ENCODE measurements around the gene CPXM2. TPM values are rescaled to one million over a fixed set of nuclear protein-coding genes. Genes with fewer than 3 reads are reported as not detected.
"Not testable (repeated sequence)": the region's sequence is repeated elsewhere in the genome, so short reads cannot be mapped to it uniquely, and the experiment has no call there.

Gene CPXM2
- total RNA-seq, 1 donor from 2014 or later: 0.33 TPM

DNA sequence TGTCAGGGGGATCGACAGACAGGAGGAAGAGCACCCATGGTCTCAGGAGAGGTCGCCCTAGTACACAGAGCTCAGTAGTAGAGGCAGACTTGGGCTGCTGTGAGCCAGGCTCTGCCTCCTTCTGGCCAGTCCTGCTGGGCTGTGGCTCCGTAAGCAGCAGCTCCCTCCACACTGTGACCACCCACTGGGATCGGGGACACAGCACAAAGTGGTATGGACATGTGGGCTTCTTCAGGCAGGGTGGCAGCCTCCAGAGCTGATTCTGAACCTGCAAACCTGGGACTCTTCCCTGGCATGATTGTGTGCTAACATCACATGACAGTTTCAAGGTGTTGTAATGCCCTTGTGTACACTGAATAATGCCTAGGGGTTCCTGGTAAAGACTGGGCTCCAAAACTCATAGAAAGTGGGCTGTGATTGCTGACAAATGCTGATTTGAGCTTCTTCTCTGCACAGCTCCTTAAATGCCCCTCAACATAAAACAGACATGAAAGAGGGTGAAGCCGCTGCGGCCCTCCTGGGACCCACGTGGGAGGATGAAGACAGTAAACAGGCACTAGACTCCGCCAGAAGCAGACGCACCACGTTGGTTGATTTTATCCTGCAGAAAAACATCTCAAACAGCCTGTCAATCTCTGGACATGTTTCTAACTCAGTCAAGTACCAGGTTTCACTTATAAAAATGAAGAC lies 148.7 kb downstream of the CPXM2 start:
- DNase-seq (ENCODE audit: low spot score): no peak
- no peaks in the 10 kb centered on the region for H3K36me3 Mint-ChIP-seq (ENCODE audit: low read depth, unreplicated experiment)
- no peak overlapping the region for H3K4me3 Mint-ChIP-seq (ENCODE audit: unreplicated experiment)
- H3K4me1 Mint-ChIP-seq (ENCODE audit: unreplicated experiment): no peaks in the 10 kb centered on the region
- H3K27me3 Mint-ChIP-seq (ENCODE audit: unreplicated experiment): peaks cover under 1% of the 10 kb centered on the region
- TF ChIP-seq, protein P1, sequence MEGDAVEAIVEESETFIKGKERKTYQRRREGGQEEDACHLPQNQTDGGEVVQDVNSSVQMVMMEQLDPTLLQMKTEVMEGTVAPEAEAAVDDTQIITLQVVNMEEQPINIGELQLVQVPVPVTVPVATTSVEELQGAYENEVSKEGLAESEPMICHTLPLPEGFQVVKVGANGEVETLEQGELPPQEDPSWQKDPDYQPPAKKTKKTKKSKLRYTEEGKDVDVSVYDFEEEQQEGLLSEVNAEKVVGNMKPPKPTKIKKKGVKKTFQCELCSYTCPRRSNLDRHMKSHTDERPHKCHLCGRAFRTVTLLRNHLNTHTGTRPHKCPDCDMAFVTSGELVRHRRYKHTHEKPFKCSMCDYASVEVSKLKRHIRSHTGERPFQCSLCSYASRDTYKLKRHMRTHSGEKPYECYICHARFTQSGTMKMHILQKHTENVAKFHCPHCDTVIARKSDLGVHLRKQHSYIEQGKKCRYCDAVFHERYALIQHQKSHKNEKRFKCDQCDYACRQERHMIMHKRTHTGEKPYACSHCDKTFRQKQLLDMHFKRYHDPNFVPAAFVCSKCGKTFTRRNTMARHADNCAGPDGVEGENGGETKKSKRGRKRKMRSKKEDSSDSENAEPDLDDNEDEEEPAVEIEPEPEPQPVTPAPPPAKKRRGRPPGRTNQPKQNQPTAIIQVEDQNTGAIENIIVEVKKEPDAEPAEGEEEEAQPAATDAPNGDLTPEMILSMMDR (IDR thresholded peaks at IDR 0.05; ENCODE audit: unreplicated experiment): no peak
- H3K27ac Mint-ChIP-seq (ENCODE audit: unreplicated experiment): no peak overlapping the region
- no peaks in the 10 kb centered on the region for H3K9me3 Mint-ChIP-seq (ENCODE audit: unreplicated experiment)

DNA sequence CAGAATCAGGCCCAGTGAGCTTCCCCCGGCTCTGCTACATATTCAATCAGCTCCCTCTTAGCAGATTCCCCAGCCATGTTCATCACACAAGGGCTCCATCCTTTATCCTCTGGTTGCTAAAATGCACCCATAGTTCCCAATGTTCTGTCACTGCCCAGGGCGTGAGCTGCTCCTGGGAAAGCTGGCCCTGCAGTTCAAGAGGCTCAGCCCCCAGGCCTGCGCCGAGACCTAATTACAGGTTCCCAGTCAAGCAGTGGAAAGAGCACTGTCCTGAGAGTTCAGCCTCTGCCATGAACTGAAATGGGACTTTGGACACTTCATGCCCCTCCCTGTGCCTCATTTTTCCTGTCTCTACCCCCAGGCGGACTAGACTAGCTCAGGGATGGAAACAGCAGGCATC lies 149.9 kb downstream of the CPXM2 start:
- TF ChIP-seq, protein P1 (IDR thresholded peaks at IDR 0.05; ENCODE audit: unreplicated experiment): no peak
- no peaks in the 10 kb centered on the region for H3K36me3 Mint-ChIP-seq (ENCODE audit: low read depth, unreplicated experiment)
- H3K4me3 Mint-ChIP-seq (ENCODE audit: unreplicated experiment): no peak overlapping the region
- no peaks in the 10 kb centered on the region for H3K4me1 Mint-ChIP-seq (ENCODE audit: unreplicated experiment)
- no peak overlapping the region for H3K27ac Mint-ChIP-seq (ENCODE audit: unreplicated experiment)
- no peak for DNase-seq (ENCODE audit: low spot score)
- no peaks in the 10 kb centered on the region for H3K9me3 Mint-ChIP-seq (ENCODE audit: unreplicated experiment)
- H3K27me3 Mint-ChIP-seq (ENCODE audit: unreplicated experiment): no peaks in the 10 kb centered on the region

DNA sequence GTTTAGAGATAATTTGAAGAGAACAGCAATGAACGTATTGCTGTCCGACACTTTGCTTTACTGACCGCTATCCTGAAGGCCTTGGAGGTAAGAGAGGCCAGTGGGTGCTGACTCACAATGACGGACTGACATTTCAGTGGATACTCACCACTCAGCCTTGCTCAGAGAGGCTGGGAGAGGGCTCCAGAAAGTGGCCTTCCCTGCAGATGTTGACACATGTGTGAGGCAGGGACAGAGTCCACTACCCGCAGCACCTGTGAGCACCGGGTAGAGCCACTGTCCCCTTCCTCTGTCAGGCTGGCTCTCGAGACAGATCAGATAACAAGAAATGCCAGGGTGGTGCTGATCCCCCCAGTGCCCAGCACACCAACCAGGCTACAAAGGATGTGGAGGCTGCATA lies 150.5 kb downstream of the CPXM2 start:
- no peak for DNase-seq (ENCODE audit: low spot score)
- no peaks in the 10 kb centered on the region for H3K4me1 Mint-ChIP-seq (ENCODE audit: unreplicated experiment)
- H3K9me3 Mint-ChIP-seq (ENCODE audit: unreplicated experiment): no peaks in the 10 kb centered on the region
- H3K27ac Mint-ChIP-seq (ENCODE audit: unreplicated experiment): no peak overlapping the region
- H3K4me3 Mint-ChIP-seq (ENCODE audit: unreplicated experiment): no peak overlapping the region
- H3K36me3 Mint-ChIP-seq (ENCODE audit: low read depth, unreplicated experiment): no peaks in the 10 kb centered on the region
- no peaks in the 10 kb centered on the region for H3K27me3 Mint-ChIP-seq (ENCODE audit: unreplicated experiment)
- TF ChIP-seq, protein P1 (IDR thresholded peaks at IDR 0.05; ENCODE audit: unreplicated experiment): no peak

DNA sequence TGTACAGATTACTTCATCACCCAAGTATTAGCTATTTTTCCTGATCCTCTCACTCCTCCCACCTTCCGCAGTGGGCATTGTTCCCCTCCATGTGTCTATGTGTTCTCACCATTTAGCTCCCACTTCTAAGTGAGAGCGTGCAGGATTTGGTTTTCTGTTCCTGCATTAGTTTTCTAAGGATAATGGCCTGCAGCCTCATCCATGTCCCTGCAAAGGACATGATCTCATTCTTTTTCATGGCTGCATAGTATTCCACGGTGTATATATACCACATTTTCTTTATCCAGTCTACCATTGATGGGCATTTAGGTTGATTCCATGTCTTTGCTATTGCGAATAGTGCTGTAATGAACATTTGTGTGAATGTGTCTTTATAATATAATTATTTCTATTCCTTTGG lies 154.7 kb downstream of the CPXM2 start:
- H3K9me3 Mint-ChIP-seq (ENCODE audit: unreplicated experiment); H3K4me3 Mint-ChIP-seq (ENCODE audit: unreplicated experiment); H3K27me3 Mint-ChIP-seq (ENCODE audit: unreplicated experiment); DNase-seq (ENCODE audit: low spot score); H3K27ac Mint-ChIP-seq (ENCODE audit: unreplicated experiment); H3K36me3 Mint-ChIP-seq (ENCODE audit: low read depth, unreplicated experiment); H3K4me1 Mint-ChIP-seq (ENCODE audit: unreplicated experiment): not testable (repeated sequence)

DNA sequence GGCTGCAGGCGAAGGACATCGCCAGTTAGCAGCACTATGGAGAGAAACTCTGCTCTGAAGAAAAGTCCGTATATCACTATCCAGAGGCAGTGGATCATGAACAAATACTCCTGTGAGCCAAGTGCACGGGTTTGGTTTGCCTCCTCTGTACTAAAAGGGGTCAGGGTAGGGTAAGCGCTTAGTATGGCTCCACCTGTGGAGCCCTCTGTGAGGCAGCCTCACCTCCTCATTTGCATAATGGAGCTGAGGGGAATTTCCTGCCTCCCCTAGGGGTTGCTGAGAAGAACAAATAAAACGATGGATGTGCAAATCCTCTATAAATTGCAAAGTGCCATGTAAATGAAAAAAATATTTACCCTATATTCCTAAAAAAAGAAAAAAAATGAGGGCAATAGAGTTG lies 162.1 kb downstream of the CPXM2 start:
- no peaks in the 10 kb centered on the region for H3K27me3 Mint-ChIP-seq (ENCODE audit: unreplicated experiment)
- no peak overlapping the region for H3K4me3 Mint-ChIP-seq (ENCODE audit: unreplicated experiment)
- TF ChIP-seq, protein P1 (IDR thresholded peaks at IDR 0.05; ENCODE audit: unreplicated experiment): no peak
- no peaks in the 10 kb centered on the region for H3K9me3 Mint-ChIP-seq (ENCODE audit: unreplicated experiment)
- no peaks in the 10 kb centered on the region for H3K4me1 Mint-ChIP-seq (ENCODE audit: unreplicated experiment)
- no peak for DNase-seq (ENCODE audit: low spot score)
- no peaks in the 10 kb centered on the region for H3K36me3 Mint-ChIP-seq (ENCODE audit: low read depth, unreplicated experiment)
- no peak overlapping the region for H3K27ac Mint-ChIP-seq (ENCODE audit: unreplicated experiment)
